H1 (cell line): ENCODE data around the gene HS2ST1. TPM values are rescaled to one million over a fixed set of nuclear protein-coding genes. Genes with fewer than 3 reads are reported as not detected.

Source experiments
- POLR2AphosphoS5 ChIP-seq: IDR thresholded peaks from 2 replicates; pipeline ENCODE4 v1.6.1; 2011; ENCODE audit warnings: low read depth, low read length
- SP4 ChIP-seq: IDR thresholded peaks from 2 replicates; pipeline ENCODE4 v1.6.1; 2012; ENCODE audit warnings: low read length, inconsistent platforms
- polyA plus RNA-seq, 7 experiments: library from polyadenylated mRNA; depleted of rRNA in 3 of 7; stranded (reverse) in 5 of 7; unstranded in 2 of 7; fragments of >200 nt in 5 of 7; fragments of 200-250 nt in 2 of 7; gene quantifications; 1 replicate in 5 of 7; 2 replicates in 1 of 7; 4 replicates in 1 of 7; pipeline versions ENCODE4 v1.2.1 to v1.2.3, GENCODE V29; 2011 to 2013; ENCODE audit warnings: missing spikeins in 2 of 7, mixed read lengths in 2 of 7
- total RNA-seq: library from RNA; stranded (reverse); fragmentation: NEBNext Ultra II Directional; extraction: Animal tissue kit (Norgen Biotek cat#: 25700); gene quantifications from 2 replicates; pipeline ENCODE4 v1.2.1, GENCODE V29; 2021

HS2ST1 gene
- total and polyA plus RNA-seq, 2 of the 8 experiments (the other 6 are each of a cell fraction or from before 2014, with no cell fraction given) = 5.2 to 28.3 TPM

GRCh38 chr1:86948212-86948611 is 33.8 kb downstream of the HS2ST1 start (continued):
- TF ChIP-seq POLR2AphosphoS5 (no peak), SP4 (no peak)
